AG04449 (cell line): ENCODE data around the gene PEX26.

Experiments used
- CTCF ChIA-PET: fragments of 350-600 bp; formaldehyde crosslinking; extraction: SDS; loops from one replicate; lab custom pipeline; 2021; ENCODE audit warnings: antibody characterized with exemption; lab: Yijun Ruan, JAX
- POLR2A ChIA-PET: fragments of 400-600, 350-600 bp; formaldehyde crosslinking; extraction: SDS; loops from one replicate; lab custom pipeline; 2020; ENCODE audit warnings: antibody characterized with exemption, inconsistent platforms; lab: Yijun Ruan, JAX
- DNase-seq: peaks from one replicate; pipeline ENCODE4 v3.0.0-alpha.2; 2010; ENCODE audit warnings: low read depth, low spot score
- H3K4me3 ChIP-seq: 2 replicates; pipeline ENCODE4 v1.5.1; 2011; ENCODE audit warnings: low read depth, mild to moderate bottlenecking, control low read depth, low read length
- TF ChIP-seq, protein P1 (sequence below): IDR thresholded peaks from one replicate; pipeline ENCODE4 v1.5.1; 2011; ENCODE audit warnings: mild to moderate bottlenecking, moderate library complexity, low read length, control low read depth, inconsistent platforms; ENCODE audit not compliant: insufficient read depth; ENCODE audit errors: missing control alignments

Gene PEX26

DNA sequence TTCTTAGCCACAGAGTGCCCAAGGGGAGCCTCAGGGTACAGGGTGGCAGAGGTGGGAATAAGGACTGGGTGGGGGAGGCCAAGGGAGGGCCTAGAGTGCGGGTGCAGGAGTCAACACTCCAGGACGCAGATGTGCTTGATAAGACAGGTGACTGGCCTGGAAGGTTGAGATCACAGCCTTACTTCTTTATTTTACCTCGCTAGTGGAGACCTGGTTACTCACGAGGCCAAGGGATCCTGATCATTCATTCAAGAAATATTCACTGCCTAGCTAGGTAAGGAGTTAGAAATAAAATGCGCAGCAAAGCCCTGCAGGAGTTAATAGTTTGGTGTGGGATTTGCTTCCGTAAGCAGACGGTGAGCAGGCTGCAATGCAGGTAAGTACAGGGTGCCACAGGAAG lies 13.2 kb upstream of the PEX26 start:
- CTCF ChIA-PET = interaction anchor here (1.7 to 2.6 kb wide), 3 partner anchors 8 to 41 kb away, joined by 4 to 26 read pairs (median 6); no protein-coding TSS in a partner anchor
- H3K4me3 ChIP-seq = no peak overlapping the region
- TF ChIP-seq, protein P1, sequence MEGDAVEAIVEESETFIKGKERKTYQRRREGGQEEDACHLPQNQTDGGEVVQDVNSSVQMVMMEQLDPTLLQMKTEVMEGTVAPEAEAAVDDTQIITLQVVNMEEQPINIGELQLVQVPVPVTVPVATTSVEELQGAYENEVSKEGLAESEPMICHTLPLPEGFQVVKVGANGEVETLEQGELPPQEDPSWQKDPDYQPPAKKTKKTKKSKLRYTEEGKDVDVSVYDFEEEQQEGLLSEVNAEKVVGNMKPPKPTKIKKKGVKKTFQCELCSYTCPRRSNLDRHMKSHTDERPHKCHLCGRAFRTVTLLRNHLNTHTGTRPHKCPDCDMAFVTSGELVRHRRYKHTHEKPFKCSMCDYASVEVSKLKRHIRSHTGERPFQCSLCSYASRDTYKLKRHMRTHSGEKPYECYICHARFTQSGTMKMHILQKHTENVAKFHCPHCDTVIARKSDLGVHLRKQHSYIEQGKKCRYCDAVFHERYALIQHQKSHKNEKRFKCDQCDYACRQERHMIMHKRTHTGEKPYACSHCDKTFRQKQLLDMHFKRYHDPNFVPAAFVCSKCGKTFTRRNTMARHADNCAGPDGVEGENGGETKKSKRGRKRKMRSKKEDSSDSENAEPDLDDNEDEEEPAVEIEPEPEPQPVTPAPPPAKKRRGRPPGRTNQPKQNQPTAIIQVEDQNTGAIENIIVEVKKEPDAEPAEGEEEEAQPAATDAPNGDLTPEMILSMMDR = no peak
- POLR2A ChIA-PET = no interaction called here
- DNase-seq = no peak

DNA sequence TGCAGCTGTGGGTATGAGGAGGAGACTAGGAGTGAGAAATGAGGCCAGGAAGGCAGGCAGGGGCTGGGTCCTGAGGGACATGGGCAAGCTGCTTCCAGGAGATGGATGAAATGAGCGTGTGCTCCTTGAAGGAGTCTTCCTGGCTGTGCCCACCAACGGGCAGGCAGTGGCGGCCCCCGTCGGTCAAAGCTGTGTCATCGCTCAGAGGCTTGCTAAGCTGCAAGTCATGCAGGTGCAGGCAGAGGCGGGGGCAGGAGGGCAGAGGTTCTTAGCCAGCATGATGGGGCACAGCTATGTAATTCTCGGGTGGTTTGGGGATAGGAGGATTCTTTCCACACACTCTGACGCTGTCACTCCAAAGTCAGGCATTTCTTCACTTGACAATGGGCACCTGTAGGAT lies 12.5 kb upstream of the PEX26 start:
- ChIA-PET POLR2A (no interaction called here), CTCF (interaction anchor here (1.1 to 2.6 kb wide), 4 partner anchors 9 to 322 kb away, joined by 3 to 26 read pairs (median 5); no protein-coding TSS in a partner anchor)
- no peak for DNase-seq
- no peak overlapping the region for H3K4me3 ChIP-seq
- TF ChIP-seq, protein P1 = no peak

DNA sequence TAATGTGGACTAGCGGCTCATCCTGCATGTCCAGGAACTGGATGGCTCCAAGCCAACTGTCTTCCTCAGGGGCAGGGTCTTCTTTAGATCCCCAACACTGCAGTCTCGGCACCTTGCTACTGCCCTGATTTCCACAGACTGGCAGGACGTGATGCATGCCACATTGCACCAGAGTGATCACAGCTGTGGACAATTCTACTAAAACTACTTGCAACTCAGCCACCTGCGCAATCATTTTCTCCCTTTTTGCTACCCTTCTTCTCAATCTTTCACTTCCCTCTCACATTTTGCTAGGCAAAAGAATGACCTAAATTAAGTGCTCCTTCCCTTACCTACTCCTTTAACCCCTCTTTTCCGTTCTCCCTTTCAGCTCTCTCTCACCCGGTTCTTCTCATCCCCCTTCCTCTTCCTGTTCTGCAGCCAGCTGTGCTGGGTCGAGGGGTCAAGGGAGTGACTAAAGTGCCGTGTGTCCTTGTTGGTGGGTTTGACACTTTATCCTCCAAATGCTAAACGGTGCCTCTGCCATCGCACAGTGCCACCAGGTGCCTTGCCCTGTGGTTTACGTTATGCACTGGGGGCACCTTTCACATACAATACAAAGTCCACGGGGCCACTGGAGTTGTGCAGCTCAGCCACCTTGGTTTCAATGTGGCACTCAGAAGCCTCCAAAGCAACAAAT lies 11.5 kb upstream of the PEX26 start:
- TF ChIP-seq, protein P1 = no peak
- ChIA-PET POLR2A (no interaction called here), CTCF (interaction anchor here (0.9 to 2.6 kb wide), 5 partner anchors 9 to 238 kb away, joined by 3 to 26 read pairs (median 4); partner anchors contain the start of gene MICAL3)
- H3K4me3 ChIP-seq = no peak overlapping the region
- DNase-seq = no peak

DNA sequence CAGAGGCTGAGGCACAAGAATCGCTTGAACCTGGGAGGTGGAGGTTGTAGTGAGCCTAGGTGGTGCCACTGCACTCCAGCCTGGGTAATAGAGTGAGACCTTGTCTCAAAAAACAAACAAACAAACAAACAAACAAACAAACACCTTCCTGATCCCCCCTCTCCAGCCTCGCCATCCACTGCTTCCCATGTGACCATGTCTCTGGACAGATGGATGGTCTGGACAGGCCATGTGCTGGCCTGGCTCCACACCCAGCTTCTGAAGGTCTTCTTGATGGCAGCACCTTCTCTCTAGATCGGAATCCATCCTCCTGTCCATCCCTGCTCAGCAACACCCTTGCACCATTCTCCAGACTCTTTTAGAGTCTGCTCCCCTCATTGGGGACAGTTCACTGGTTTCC lies 10.7 kb upstream of the PEX26 start:
- no peak for DNase-seq
- no peak overlapping the region for H3K4me3 ChIP-seq
- ChIA-PET CTCF (interaction anchor here (2.6 kb wide), 1 partner anchor 9 kb away, joined by 26 read pairs; no protein-coding TSS in a partner anchor), POLR2A (no interaction called here)
- TF ChIP-seq, protein P1 = no peak

DNA sequence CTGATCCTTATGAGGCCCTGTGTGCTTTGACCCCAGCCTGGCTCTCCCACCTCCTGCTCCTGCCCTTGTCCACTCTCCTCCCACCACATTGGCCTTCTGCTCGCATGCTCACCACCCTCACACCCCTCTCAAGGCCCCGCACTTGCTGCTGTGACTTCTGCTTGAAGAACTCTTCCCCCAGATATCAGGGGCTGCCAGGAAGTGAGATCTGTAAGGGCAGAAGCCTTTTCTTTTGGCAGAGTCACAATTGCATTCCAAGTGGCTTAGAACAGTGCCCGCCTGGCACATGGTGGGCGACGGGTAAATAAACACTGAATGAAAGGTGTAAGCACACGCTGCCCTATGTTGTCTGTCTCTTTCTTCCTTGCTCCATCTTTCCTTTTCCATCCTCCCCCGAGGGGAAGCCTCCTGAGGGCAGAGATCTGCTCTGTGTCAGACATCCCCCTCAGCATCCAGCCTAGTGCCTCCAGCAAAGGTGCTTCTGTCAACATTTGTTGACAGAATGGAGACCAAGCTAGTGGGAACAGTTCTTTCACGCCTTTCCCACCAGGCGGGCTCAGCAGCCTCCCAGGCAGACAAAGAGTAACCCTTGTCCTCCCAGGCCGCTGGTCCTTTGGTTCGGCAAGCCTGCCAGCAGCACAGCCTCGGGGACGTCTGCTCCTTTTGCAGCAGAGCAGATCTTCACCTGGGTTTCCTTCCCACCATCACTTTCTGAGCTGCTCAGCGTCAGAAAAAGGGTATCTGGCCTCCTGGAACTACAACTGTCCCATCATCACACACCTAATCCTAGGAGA lies 10.0 kb upstream of the PEX26 start:
- TF ChIP-seq, protein P1 = no peak
- no peak for DNase-seq
- H3K4me3 ChIP-seq = no peak overlapping the region; the same call in 1 of the 2 replicates
- POLR2A ChIA-PET = interaction anchor here (1.4 kb wide), 1 partner anchor 10 kb away, joined by 5 read pairs; the partner anchor contains the start of gene PEX26
- CTCF ChIA-PET = interaction anchor here (13.0 kb wide), 1 partner anchor 234 kb away, joined by 454 read pairs; no protein-coding TSS in a partner anchor
